GM12878 (cell line): ENCODE results near the gene SPESP1. TPM values are rescaled to one million over a fixed set of nuclear protein-coding genes. Genes with fewer than 3 reads are reported as not detected.

ENCODE experiments used
- ATAC-seq: fragments of 200-7000 bp; cut with Tn5 transposase; 3 replicates; pipeline ENCODE4 v1.9.1; 2020; ENCODE audit warnings: mild to moderate bottlenecking, moderate library complexity
- BruUV-seq: library from RNA; stranded (reverse); fragments of 400-500 nt; replicated peaks from 2 replicates; lab custom pipeline; 2021; lab: Mats Ljungman, UMichigan
- CTCF ChIA-PET: fragments of 300-600 bp; sonication (Branson Sonifier 250); formaldehyde crosslinking; extraction: SDS; loops from one replicate; lab custom pipeline; 2021; ENCODE audit warnings: inconsistent platforms; lab: Yijun Ruan, JAX
- POLR2A ChIA-PET: fragments of 350-600 bp; formaldehyde crosslinking; extraction: SDS; loops from one replicate; lab custom pipeline; 2021; ENCODE audit warnings: inconsistent platforms; lab: Charles Lee
- RAD21 ChIA-PET: fragments of 300-600 bp; sonication (Branson Sonifier 250); formaldehyde crosslinking; loops from one replicate; lab custom pipeline; 2023; ENCODE audit warnings: antibody characterized with exemption; ENCODE audit not compliant: unreplicated experiment; lab: Charles Lee
- SMC1A ChIA-PET: fragments of 300-600 bp; sonication (Branson Sonifier 250); formaldehyde crosslinking; loops from one replicate; lab custom pipeline; 2023; ENCODE audit not compliant: unreplicated experiment, uncharacterized antibody; lab: Charles Lee
- DNase-seq: peaks from one replicate; pipeline ENCODE4 v3.0.0-alpha.2; 2011; ENCODE audit warnings: low read depth, low spot score
- FAIRE-seq: peaks from 3 replicates; lab custom pipeline; 2011; peaks lifted over from hg19 to GRCh38; lab: Jason Lieb, UNC
- H2AFZ ChIP-seq: 2 replicates; pipeline ENCODE4 v1.6.0; 2011; ENCODE audit warnings: low read depth, low read length, control low read depth; ENCODE audit not compliant: control insufficient read depth
- H3K27ac ChIP-seq: 2 replicates; pipeline ENCODE4 v1.5.1; 2011; ENCODE audit warnings: control low read depth; ENCODE audit not compliant: control insufficient read depth, insufficient read depth
- H3K27me3 ChIP-seq, 2 experiments: replicated peaks in 1 of 2; 2 replicates each; pipeline versions ENCODE4 v1.6.0 to v1.6.1; 2011; ENCODE audit warnings: low read length in 1 of 2; ENCODE audit not compliant: control insufficient read depth in 2 of 2, insufficient read depth in 2 of 2
- H3K36me3 ChIP-seq, 2 experiments: 2 replicates each; pipeline ENCODE4 v1.5.1; 2011; ENCODE audit warnings: low read length in 1 of 2; ENCODE audit not compliant: control insufficient read depth in 2 of 2, insufficient read depth in 2 of 2
- H3K4me1 ChIP-seq: 2 replicates; pipeline ENCODE4 v1.6.1; 2011; ENCODE audit warnings: mild to moderate bottlenecking, low read length, moderate library complexity, mixed read lengths; ENCODE audit not compliant: control insufficient read depth, insufficient read depth
- H3K4me2 ChIP-seq: 2 replicates; pipeline ENCODE4 v1.6.0; 2011; ENCODE audit warnings: control low read depth; ENCODE audit not compliant: control insufficient read depth, insufficient read depth
- H3K4me3 ChIP-seq: fragments of 200-600 bp; sonication (generic); 2 replicates; pipeline ENCODE4 v1.5.1; 2016
- H3K79me2 ChIP-seq: 2 replicates; pipeline ENCODE4 v1.6.0; 2011; ENCODE audit warnings: low read length; ENCODE audit not compliant: control insufficient read depth, insufficient read depth
- H3K9ac ChIP-seq: 2 replicates; pipeline ENCODE4 v1.8.0; 2011; ENCODE audit warnings: low read length, control low read depth, mixed read lengths; ENCODE audit not compliant: control insufficient read depth, insufficient read depth
- H3K9me3 ChIP-seq: replicated peaks from 3 replicates; pipeline ENCODE4 v1.5.1; 2011; ENCODE audit warnings: mild to moderate bottlenecking, low read length; ENCODE audit not compliant: control insufficient read depth, insufficient read depth
- H4K20me1 ChIP-seq: 2 replicates; pipeline ENCODE4 v1.6.0; 2011; ENCODE audit not compliant: control insufficient read depth, insufficient read depth
- CBFB ChIP-seq: IDR thresholded peaks from 2 replicates; pipeline ENCODE4 v1.6.1; 2016; ENCODE audit warnings: antibody characterized with exemption, low read depth
- CBX3 ChIP-seq: fragments of 200-600 bp; sonication (generic); IDR thresholded peaks from 2 replicates; pipeline ENCODE4 v1.6.1; 2016; ENCODE audit warnings: low read depth, borderline replicate concordance
- CREB1 ChIP-seq: IDR thresholded peaks from 2 replicates; pipeline ENCODE4 v1.6.1; 2012; ENCODE audit warnings: low read depth, mild to moderate bottlenecking, inconsistent platforms
- EED ChIP-seq: sonication (generic); IDR thresholded peaks from 2 replicates; pipeline ENCODE4 v1.6.1; 2016; ENCODE audit warnings: antibody characterized with exemption, low read depth
- EGR1 ChIP-seq, 2 experiments: IDR thresholded peaks; 1 replicate in 1 of 2; 2 replicates in 1 of 2; pipeline ENCODE4 v1.6.1; 2011 to 2012; ENCODE audit warnings: low read depth in 2 of 2, low read length in 2 of 2, borderline replicate concordance in 1 of 2, mild to moderate bottlenecking in 1 of 2, moderate library complexity in 1 of 2
- FOXK2 ChIP-seq: fragments of 450-650 bp; IDR thresholded peaks from 2 replicates; pipeline ENCODE4 v1.6.1; 2017; ENCODE audit warnings: mild to moderate bottlenecking, moderate library complexity
- HDAC2 ChIP-seq: fragments of 200-600 bp; sonication (generic); IDR thresholded peaks from 2 replicates; pipeline ENCODE4 v1.6.1; 2017
- TBL1XR1 ChIP-seq: IDR thresholded peaks from 2 replicates; pipeline ENCODE4 v1.6.1; 2012; ENCODE audit warnings: low read depth, low read length, improper control_type of control experiment
- ZNF384 ChIP-seq: IDR thresholded peaks from 2 replicates; pipeline ENCODE4 v1.6.1; 2012; ENCODE audit warnings: low read depth, mild to moderate bottlenecking, low read length, improper control_type of control experiment, borderline replicate concordance
- in situ Hi-C: fragments of 300-500 bp; cut with MboI; formaldehyde crosslinking; loops from 9 replicates; pipeline ENCODE4 v1.14.3; 2018; ENCODE audit warnings: mixed read lengths
- intact Hi-C: fragments of 100-400 bp; cut with micrococcal nuclease; formaldehyde crosslinking; loops from one replicate; pipeline ENCODE4 v1.14.2; 2022; ENCODE audit not compliant: unreplicated experiment
- polyA plus RNA-seq, 11 experiments: library from polyadenylated mRNA; depleted of rRNA in 4 of 11; unstranded in 6 of 11; stranded (reverse) in 5 of 11; fragments of >200 nt; fragmentation: Nextera tagmentation in 4 of 11; fragmentation: Illumina TruSeq in 1 of 11; extraction: Ambion mirVana in 4 of 11; extraction: Trizol in 1 of 11; gene quantifications; 1 replicate in 1 of 11; 2 replicates in 10 of 11; pipeline versions ENCODE4 v1.2.1 to v1.2.3, GENCODE V29; 2011 to 2016; ENCODE audit warnings: inconsistent platforms in 2 of 11, missing spikeins in 2 of 11, low read depth in 1 of 11
- total RNA-seq, 4 experiments: library from RNA; depleted of rRNA in 3 of 4; stranded (reverse); fragments of >200 nt in 3 of 4; fragmentation: Illumina TruSeq in 1 of 4; extraction: Trizol in 1 of 4; gene quantifications; 2 replicates each; pipeline versions ENCODE4 v1.2.1 to v1.2.3, GENCODE V29; 2013 to 2021
- TF ChIP-seq, protein P1 (sequence below): IDR thresholded peaks from 2 replicates; pipeline ENCODE4 v1.6.1; 2012; ENCODE audit warnings: mild to moderate bottlenecking, low read depth, low read length

SPESP1 gene
- total and polyA plus RNA-seq, 10 of the 15 experiments (the other 5 are each of a cell fraction or from before 2014, with no cell fraction given), result not detected

DNA sequence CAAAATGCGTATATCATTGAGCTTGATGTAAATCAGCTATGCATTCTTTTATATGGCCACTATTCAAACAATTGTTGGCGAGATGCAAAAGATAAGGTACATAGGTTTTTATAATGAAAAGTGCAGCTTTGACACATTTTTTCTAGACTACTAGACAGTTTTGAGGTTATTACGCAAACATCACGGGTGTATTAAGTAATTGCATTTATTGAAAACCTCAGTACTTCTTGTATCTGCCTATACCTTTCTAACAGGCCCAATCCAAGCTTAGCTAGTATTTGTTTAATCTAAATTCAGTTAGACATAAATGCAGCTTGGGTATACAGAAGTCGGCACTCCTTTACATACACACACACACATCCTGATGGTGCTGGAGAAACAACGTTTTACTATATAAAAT lies 2.7 kb downstream of the SPESP1 start (continued):
- TF ChIP-seq CREB1, result no peak

DNA sequence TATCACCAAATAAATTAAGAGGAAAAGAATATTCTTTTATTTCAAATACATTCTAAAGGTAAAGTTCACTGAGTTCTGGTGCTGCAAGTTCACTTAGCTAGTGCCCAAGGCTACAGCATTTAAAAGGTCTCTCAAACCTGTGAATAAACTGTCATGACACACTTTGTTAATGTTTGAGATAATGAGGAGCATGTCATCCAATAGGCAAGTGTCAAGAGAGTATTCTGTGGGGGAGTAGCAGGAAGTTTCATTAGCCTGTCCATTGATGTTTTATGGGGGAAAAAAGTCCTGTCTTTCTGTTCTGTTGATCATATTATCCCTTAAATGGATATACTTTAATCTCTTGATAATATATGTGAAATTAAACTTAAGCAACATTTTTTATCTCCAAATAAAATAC lies 4.0 kb downstream of the SPESP1 start:
- Histone ChIP-seq H3K4me1 (no peaks in the 10 kb centered on the region), H3K4me3 (no peak overlapping the region), H3K27ac (no peak overlapping the region), H3K9ac (no peak overlapping the region), H3K4me2 (no peak overlapping the region), H3K36me3 (no peaks in the 10 kb centered on the region), H4K20me1 (no peaks in the 10 kb centered on the region), H3K27me3 (no peaks in the 10 kb centered on the region), H2AFZ (no peak overlapping the region), H3K9me3 (no peaks in the 10 kb centered on the region; the same call in 2 of the 3 replicates), H3K79me2 (no peaks in the 10 kb centered on the region)
- in situ Hi-C loops, result no loop called here
- POLR2A ChIA-PET, result no interaction called here
- CTCF ChIA-PET, result interaction anchor here (3.4 kb wide), 1 partner anchor 9 kb away, joined by 12 read pairs; no protein-coding TSS in a partner anchor
- SMC1A ChIA-PET, result no interaction called here
- RAD21 ChIA-PET, result no interaction called here
- ATAC-seq (no peak), DNase-seq (no peak), FAIRE-seq (no peak)
- intact Hi-C loops, result no loop called here
- TF ChIP-seq HDAC2 (no peak), EED (no peak), FOXK2 (no peak), CBX3 (no peak), CBFB (no peak), EGR1 (IDR thresholded peaks at IDR 0.05; ENCODE audit: borderline replicate concordance in 1 of 2, low read depth in 2 of 2, low read length in 2 of 2) (no peak), ZNF384 (no peak), TBL1XR1 (no peak)
- TF ChIP-seq, protein P1, sequence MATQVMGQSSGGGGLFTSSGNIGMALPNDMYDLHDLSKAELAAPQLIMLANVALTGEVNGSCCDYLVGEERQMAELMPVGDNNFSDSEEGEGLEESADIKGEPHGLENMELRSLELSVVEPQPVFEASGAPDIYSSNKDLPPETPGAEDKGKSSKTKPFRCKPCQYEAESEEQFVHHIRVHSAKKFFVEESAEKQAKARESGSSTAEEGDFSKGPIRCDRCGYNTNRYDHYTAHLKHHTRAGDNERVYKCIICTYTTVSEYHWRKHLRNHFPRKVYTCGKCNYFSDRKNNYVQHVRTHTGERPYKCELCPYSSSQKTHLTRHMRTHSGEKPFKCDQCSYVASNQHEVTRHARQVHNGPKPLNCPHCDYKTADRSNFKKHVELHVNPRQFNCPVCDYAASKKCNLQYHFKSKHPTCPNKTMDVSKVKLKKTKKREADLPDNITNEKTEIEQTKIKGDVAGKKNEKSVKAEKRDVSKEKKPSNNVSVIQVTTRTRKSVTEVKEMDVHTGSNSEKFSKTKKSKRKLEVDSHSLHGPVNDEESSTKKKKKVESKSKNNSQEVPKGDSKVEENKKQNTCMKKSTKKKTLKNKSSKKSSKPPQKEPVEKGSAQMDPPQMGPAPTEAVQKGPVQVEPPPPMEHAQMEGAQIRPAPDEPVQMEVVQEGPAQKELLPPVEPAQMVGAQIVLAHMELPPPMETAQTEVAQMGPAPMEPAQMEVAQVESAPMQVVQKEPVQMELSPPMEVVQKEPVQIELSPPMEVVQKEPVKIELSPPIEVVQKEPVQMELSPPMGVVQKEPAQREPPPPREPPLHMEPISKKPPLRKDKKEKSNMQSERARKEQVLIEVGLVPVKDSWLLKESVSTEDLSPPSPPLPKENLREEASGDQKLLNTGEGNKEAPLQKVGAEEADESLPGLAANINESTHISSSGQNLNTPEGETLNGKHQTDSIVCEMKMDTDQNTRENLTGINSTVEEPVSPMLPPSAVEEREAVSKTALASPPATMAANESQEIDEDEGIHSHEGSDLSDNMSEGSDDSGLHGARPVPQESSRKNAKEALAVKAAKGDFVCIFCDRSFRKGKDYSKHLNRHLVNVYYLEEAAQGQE, result no peak
- BruUV-seq, result no TSS peak
